ACHN (cell line): Measurements from ENCODE around the gene CEACAM19.
"Not testable (repeated sequence)": the region's sequence is repeated elsewhere in the genome, so short reads cannot be mapped to it uniquely, and the experiment has no call there.

ENCODE experiments used
- DNase-seq: peaks from one replicate; pipeline ENCODE4 v3.0.0-alpha.2; 2015
- in situ Hi-C: cut with HindIII; loops from 2 replicates; pipeline ENCODE4 v1.10.0; 2017; ENCODE audit warnings: low sequenced_read_pairs, low pct_ligation_motif_present, low pct_unique_long_range_greater_than_20kb

Gene CEACAM19

GRCh38 chr19:44664976-44665375 lies 6.3 kb upstream of the CEACAM19 start:
- in situ Hi-C loops, result no loop called here

GRCh38 chr19:44666852-44667556 lies 4.3 kb upstream of the CEACAM19 start:
- in situ Hi-C loops, result no loop called here
- DNase-seq, result no peak

More at GRCh38 chr19:44664976-44665375, 6.3 kb upstream of the CEACAM19 start:
- no peak for DNase-seq

- DNase-seq, result no peak
- in situ Hi-C loops, result no loop called here
Measured at GRCh38 chr19:44668985-44669764, 2.1 kb upstream of the CEACAM19 start.

DNA sequence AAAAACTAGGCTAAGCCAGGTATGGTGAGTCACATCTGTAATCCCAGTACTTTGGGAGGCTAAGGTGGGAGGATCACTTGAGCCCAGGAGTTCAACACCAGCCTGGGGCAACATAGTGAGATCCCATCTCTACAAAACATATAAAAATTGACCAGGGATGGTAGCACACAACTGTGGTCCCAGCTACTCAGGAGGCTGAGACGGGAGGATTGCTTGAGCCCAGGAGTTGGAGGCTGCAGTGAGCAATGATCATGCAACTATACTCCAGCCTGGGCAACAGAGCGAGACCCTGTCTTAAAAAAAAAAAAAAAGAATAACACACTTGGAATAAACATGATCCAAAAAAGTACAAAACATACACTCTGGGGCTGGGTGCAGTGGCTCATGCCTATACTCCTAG lies 1.3 kb upstream of the CEACAM19 start:
- in situ Hi-C loops, DNase-seq: not testable (repeated sequence)

DNA sequence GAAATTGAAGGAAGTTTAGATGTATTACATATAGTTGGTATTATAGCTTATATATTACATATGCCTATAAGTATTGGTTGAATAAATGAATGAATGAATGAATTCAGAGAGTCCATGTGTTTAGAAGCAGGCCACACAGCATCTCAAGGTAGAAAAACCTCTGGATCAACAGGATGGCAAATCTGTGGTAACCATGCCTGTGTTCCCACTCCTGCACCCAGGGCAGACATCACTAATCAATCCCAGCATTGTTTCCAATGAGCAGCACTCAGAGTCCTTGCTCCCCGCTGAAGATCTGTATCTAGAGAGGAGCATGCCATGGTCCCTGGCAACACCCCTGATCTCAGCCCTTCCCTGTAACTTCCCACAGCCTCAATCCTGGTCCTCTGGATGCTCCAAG lies 944 bp downstream of the CEACAM19 start:
- DNase-seq, result no peak
- in situ Hi-C loops, result no loop called here

- in situ Hi-C loops, result no loop called here
Measured at GRCh38 chr19:44673510-44673909, 2.2 kb downstream of the CEACAM19 start.

GRCh38 chr19:44675521-44675920 lies 4.2 kb downstream of the CEACAM19 start:
- DNase-seq, result no peak

More at GRCh38 chr19:44673510-44673909, 2.2 kb downstream of the CEACAM19 start:
- DNase-seq, result no peak

DNA sequence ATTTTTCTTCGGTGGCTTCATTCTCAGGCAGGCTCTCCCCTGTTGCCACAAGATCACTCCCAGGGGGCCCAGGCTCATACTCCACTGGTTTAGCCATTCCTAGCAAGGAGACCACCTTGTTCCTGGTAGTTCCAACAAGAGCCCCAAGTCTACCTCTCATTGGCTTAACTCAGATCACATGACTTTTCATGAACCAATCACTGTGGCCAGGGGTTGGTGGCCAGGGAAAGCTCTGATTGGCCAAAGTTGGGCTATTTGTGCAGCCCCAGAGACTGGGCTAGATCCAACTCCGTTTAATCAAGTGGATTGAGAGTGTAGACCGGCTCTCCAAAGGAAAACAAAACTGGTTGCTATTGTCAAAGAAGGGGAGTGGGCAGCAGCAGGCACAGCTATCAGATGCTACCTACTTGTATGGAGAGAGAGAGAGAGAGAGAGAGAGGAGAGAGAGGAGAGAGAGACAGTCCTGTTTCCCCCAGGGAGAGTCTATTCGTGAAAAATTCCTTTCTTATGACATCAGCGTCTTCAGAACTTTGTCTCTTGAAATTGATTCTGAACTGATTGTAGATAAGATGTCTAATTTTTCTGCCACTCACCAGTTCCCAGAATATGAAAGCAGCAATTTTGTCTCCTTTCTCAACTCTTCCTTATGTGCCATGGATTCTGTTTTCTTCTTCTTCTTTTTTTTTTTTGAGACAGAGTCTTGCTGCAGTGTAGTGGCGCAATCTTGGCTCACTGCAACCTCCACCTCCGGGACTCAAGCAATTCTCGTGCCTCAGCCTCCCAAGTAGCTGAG lies 5.9 kb downstream of the CEACAM19 start:
- in situ Hi-C loops, result no loop called here
- DNase-seq, result peak; percentile 70

More at GRCh38 chr19:44675521-44675920, 4.2 kb downstream of the CEACAM19 start:
- in situ Hi-C loops, result no loop called here

DNA sequence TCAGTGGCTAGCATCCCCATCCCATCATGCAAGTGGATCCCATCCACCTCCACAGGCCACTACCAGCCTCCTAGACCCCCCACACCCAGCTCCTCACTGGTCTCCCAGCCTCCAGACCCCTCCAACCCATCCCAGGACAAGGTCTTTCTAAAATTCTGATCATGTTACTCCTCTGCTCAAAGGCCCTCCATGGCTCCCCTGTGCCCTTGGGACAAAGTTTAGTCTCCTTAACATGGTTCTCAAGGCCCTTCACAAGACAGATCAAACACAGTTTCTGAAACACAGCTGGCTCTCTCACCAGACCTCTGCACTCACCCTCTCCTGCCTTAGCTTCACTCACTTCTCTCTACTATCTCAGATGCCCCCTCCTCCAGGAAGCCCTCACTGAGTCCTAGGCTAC lies 9.3 kb downstream of the CEACAM19 start:
- no peak for DNase-seq
- in situ Hi-C loops, result no loop called here

DNA sequence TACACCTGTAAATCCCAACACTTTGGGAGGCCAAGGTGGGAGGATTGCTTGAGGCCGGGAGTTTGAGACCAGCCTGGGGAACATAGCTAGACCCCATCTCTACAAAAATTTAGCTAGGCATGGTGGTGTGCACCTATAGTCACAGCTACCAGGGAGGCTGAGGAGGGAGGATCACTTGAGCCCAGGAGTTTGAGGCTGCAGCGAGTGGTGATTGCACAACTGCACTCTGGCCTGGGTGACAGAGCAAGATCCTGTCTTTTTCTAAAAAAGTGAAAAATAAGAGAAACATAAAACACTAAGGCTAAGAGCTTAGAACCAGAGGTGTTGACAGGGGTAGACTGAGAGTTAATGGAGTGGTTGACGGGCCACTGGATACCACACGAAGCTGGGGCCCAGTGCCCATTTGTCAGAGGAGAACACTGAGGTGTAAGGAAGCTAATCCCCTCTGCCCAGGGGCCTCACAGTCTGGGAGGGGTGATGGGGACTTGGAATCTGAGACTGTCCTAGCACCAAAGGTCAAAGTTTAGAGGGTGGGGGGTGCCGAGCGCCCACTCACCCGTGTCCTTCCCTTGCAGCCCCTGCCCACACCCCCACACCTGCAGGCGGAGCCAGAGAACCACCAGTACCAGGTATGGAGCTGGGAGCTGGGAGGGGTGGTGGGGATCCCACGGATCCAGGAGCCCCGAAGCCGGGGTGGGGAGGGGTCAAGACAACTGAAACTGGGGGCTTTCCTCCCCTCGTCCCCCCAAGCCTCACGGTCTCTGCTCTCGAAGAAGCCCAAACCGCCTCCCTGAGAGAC lies 10.9 kb downstream of the CEACAM19 start:
- in situ Hi-C loops, result no loop called here
- no peak for DNase-seq

- in situ Hi-C loops, result no loop called here
Measured at GRCh38 chr19:44682807-44683206, 11.5 kb downstream of the CEACAM19 start.

DNA sequence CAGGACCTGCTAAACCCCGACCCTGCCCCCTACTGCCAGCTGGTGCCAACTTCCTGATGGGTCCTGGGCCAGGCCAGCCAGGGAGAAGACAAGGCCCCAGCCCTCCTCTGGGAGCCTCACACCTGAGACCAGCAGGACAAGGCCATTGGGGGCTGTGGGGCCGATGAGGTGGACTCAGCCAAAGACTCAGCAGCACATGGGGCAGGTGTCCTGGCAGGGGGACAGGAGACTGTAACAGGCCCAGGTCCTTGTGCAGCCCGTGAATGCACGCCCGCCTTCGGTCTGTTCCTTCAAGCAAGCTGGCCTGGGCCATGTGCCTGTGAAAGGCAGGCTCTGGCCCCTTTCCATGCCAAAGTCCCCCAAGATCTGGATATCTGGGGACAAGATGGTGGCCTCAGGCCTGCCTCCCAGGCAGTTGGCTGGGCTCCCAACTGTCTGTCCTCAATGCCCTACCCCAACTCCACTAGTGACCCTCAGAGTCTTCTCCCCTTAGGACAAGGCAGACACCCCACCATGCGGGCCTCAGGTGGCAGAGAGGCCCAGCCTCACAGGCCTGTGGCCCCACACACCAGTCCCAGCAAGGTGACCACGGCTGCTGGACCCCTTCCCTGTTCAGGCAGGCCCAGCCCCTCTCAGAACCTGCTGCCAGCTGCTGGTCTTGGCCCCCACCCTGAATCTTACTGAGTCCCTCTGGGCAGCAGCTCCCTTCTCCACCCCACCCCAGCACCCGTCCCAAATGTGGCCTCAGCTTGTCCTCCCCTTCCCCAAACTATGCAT lies 12.3 kb downstream of the CEACAM19 start:
- in situ Hi-C loops, result no loop called here
- DNase-seq, result no peak

More at GRCh38 chr19:44682807-44683206, 11.5 kb downstream of the CEACAM19 start:
- no peak for DNase-seq

- DNase-seq, in situ Hi-C loops: not testable (repeated sequence)
Measured at GRCh38 chr19:44684396-44684795, 13.1 kb downstream of the CEACAM19 start.

DNA sequence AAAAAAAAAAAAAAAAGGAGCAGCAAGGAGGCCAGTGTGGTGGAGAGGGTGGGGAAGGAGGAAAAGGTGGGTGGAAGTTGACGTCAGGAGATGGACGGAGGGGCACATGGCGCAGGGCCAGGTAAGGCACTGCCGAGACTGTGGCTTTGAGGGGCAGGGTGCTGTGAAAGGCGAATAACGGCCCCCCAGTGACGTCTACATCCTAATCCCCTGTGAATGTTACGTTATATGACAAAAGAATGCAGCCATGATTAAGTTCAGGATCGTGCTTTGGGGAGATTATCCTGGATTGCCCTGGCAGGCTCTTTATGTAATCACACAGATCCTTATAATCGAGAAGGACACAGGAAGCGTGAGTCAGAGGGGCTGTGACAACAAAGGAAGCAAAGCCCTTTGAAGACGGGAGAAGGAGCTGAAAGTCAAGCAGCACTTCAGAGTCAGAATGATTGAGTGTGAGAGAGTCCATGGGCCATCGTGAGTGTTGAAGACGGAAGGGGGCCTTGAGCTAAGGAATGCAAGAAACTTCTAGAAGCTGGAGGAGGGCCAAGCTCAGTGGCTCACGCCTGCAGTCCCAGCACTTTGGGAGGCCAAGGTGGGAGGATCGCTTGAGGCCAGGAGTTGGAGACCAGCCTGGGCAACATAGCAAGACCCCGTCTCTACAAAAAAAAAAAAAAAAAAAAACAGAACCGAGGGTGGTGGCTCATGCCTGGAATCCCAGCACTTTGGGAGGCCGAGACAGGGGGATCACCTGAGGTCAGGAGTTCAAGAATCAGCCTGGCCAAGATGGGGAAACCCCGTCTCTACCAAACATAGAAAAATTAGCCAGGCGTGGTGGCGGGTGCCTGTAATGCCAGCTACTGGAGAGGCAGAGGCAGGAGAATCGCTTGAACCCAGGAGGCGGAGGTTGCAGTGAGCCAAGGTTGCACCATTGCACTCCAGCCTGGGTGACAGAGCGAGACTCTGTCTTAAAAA lies 13.9 kb downstream of the CEACAM19 start:
- in situ Hi-C loops, result no loop called here
- DNase-seq, result peak; percentile 17

GRCh38 chr19:44685877-44686276 lies 14.6 kb downstream of the CEACAM19 start:
- in situ Hi-C loops, result no loop called here

DNA sequence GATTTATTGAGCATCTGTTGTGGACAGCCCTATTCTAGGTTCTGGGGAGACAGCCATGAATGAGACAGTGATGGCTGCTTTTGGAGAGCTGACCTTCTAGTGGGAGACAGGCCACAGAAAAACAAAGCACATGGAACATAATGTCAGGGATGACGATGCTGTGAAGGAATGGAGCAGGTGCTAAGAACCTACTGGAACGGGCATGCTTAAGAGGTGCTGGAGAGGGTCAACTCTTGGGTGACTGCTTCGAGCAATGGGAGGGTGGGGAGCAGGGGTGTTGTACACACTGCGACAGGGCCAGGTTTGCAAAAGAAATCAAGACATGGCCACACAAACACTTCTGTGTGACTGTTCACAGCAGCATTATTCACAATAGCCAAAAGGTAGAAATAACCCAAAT lies 15.6 kb downstream of the CEACAM19 start:
- in situ Hi-C loops, result no loop called here
- no peak for DNase-seq

More at GRCh38 chr19:44685877-44686276, 14.6 kb downstream of the CEACAM19 start:
- DNase-seq, result no peak
